Neural cell (in vitro differentiated cells): ENCODE measurements around the gene CFDP1.

ENCODE experiments used
- EP300 ChIP-seq: fragments of 450-650 bp; conservative IDR thresholded peaks from 2 replicates; pipeline ENCODE4 v1.6.1; 2014; ENCODE audit warnings: antibody characterized with exemption, mild to moderate bottlenecking, moderate library complexity; ENCODE audit not compliant: poor library complexity, severe bottlenecking
- POLR2AphosphoS5 ChIP-seq: IDR thresholded peaks from 2 replicates; pipeline ENCODE4 v1.6.1; 2012

GRCh38 chr16:75415169-75415905, 18.0 kb downstream of the CFDP1 start:
- TF ChIP-seq POLR2AphosphoS5 (no peak), EP300 (no peak)
